Naive thymus-derived CD8-positive, alpha-beta T cell (primary cell): Measurements from ENCODE around the gene CHST8. TPM values are rescaled to one million over a fixed set of nuclear protein-coding genes. Genes with fewer than 3 reads are reported as not detected.
A peak's percentile ranks its signal among the peaks of the same experiment; 100 is the strongest.

Experiments
- ATAC-seq, 2 donors: fragments of 150-1000 bp; cut with Tn5 transposase in 1 of 2; sonication (Bioruptor Pico), chemical (Tn5 transposase) in 1 of 2; 1 replicate in 1 of 2; 2 replicates in 1 of 2; pipeline ENCODE4 v1.10.0; 2021; ENCODE audit warnings: mild to moderate bottlenecking in 2 of 2, moderate library complexity in 2 of 2
- POLR2A ChIA-PET: fragments of 350-600 bp; sonication (Branson Sonifier 250); formaldehyde crosslinking; loops from one replicate; lab custom pipeline; 2021; ENCODE audit warnings: antibody characterized with exemption; lab: Charles Lee
- DNase-seq, 10 donors: peaks; one replicate each; pipeline versions ENCODE4 v3.0.0 to v3.0.0-alpha.2; 2020 to 2022
- H3K27ac Mint-ChIP-seq, 10 donors: one replicate each; pipeline ENCODE4 v1.8.0; 2020 to 2022; ENCODE audit warnings: mild to moderate bottlenecking in 10 of 10, mixed read lengths in 10 of 10, moderate library complexity in 4 of 10, inconsistent platforms in 1 of 10
- H3K27me3 Mint-ChIP-seq, 5 donors: one replicate each; pipeline ENCODE4 v1.8.0; 2021 to 2022; ENCODE audit warnings: mixed read lengths in 5 of 5
- H3K36me3 Mint-ChIP-seq, 3 donors: one replicate each; pipeline ENCODE4 v1.8.0; 2020 to 2022; ENCODE audit warnings: mixed read lengths in 3 of 3, mild to moderate bottlenecking in 2 of 3, inconsistent platforms in 1 of 3
- H3K4me1 Mint-ChIP-seq, 4 donors: one replicate each; pipeline ENCODE4 v1.8.0; 2021 to 2022; ENCODE audit warnings: mixed read lengths in 4 of 4
- H3K4me3 Mint-ChIP-seq, 10 donors: one replicate each; pipeline ENCODE4 v1.8.0; 2020 to 2022; ENCODE audit warnings: mild to moderate bottlenecking in 10 of 10, mixed read lengths in 10 of 10, moderate library complexity in 6 of 10, inconsistent platforms in 1 of 10
- H3K9me3 Mint-ChIP-seq, 9 donors: one replicate each; pipeline ENCODE4 v1.8.0; 2020 to 2022; ENCODE audit warnings: mixed read lengths in 9 of 9, mild to moderate bottlenecking in 3 of 9, inconsistent platforms in 1 of 9, moderate library complexity in 1 of 9
- polyA plus RNA-seq, 3 donors: library from polyadenylated mRNA; unstranded; fragments of 300-500 nt; fragmentation: Illumina TruSeq; gene quantifications; one replicate each; pipeline ENCODE4 v1.2.3, GENCODE V29; 2021
- total RNA-seq, 8 experiments: library from RNA in 2 of 8; stranded (reverse) in 2 of 8; gene quantifications; one replicate each; pipeline ENCODE4 v1.2.3 and lab custom pipeline; 2021 to 2026

CHST8 gene
- total and polyA plus RNA-seq, 5 experiments from 2014 or later, result not detected

- Mint-ChIP-seq H3K4me1 (peaks cover 0 to 3% (median under 1%) of the 10 kb centered on the region in 4 donors), H3K9me3 (no peaks in the 10 kb centered on the region), H3K36me3 (no peaks in the 10 kb centered on the region), H3K4me3 (no peak overlapping the region), H3K27me3 (peaks cover 24 to 62% (median 39%) of the 10 kb centered on the region in 5 donors), H3K27ac (no peak overlapping the region)
- no peak for ATAC-seq
- DNase-seq, result no peak
- POLR2A ChIA-PET, result no interaction called here
Measured at GRCh38 chr19:33621065-33621785, 528 bp upstream of the CHST8 start.

GRCh38 chr19:33622505-33622808, 704 bp downstream of the CHST8 start:
- ATAC-seq (no peak), DNase-seq (no peak)
- H3K27ac Mint-ChIP-seq, result no peak overlapping the region
- peaks cover 0 to 3% (median under 1%) of the 10 kb centered on the region in 4 donors for H3K4me1 Mint-ChIP-seq
- POLR2A ChIA-PET, result no interaction called here
- peaks cover 24 to 58% (median 40%) of the 10 kb centered on the region in 5 donors for H3K27me3 Mint-ChIP-seq
- H3K36me3 Mint-ChIP-seq, result no peaks in the 10 kb centered on the region
- no peaks in the 10 kb centered on the region for H3K9me3 Mint-ChIP-seq
- no peak overlapping the region for H3K4me3 Mint-ChIP-seq

- POLR2A ChIA-PET, result no interaction called here
- peaks cover 26 to 62% (median 43%) of the 10 kb centered on the region in 5 donors for H3K27me3 Mint-ChIP-seq
- peaks cover 0 to 3% (median under 1%) of the 10 kb centered on the region in 4 donors for H3K4me1 Mint-ChIP-seq
- no peak for DNase-seq
- no peak for ATAC-seq
- H3K36me3 Mint-ChIP-seq, result no peaks in the 10 kb centered on the region
- H3K9me3 Mint-ChIP-seq, result no peaks in the 10 kb centered on the region
- H3K27ac Mint-ChIP-seq, result no peak overlapping the region
- H3K4me3 Mint-ChIP-seq, result no peak overlapping the region
Measured at GRCh38 chr19:33622809-33623511, 1.2 kb downstream of the CHST8 start.

GRCh38 chr19:33624586-33624985, 2.8 kb downstream of the CHST8 start:
- peaks cover 25 to 59% (median 41%) of the 10 kb centered on the region in 5 donors for H3K27me3 Mint-ChIP-seq
- H3K36me3 Mint-ChIP-seq, result no peaks in the 10 kb centered on the region
- H3K4me3 Mint-ChIP-seq, result no peak overlapping the region
- ATAC-seq (no peak), DNase-seq (no peak)
- H3K9me3 Mint-ChIP-seq, result no peaks in the 10 kb centered on the region
- H3K27ac Mint-ChIP-seq, result peak overlapping the region in 1 of 10 donors; percentile 44
- POLR2A ChIA-PET, result interaction anchor here (0.5 kb wide), 1 partner anchor 452 kb away, joined by 3 read pairs; no protein-coding TSS in a partner anchor
- peaks cover 0 to 3% (median under 1%) of the 10 kb centered on the region in 4 donors for H3K4me1 Mint-ChIP-seq

- POLR2A ChIA-PET, result no interaction called here
- Mint-ChIP-seq H3K9me3 (no peaks in the 10 kb centered on the region), H3K4me3 (no peak overlapping the region), H3K36me3 (no peaks in the 10 kb centered on the region), H3K4me1 (peaks cover 0 to 1% (median 0%) of the 10 kb centered on the region in 4 donors), H3K27me3 (peaks cover 22 to 45% (median 31%) of the 10 kb centered on the region in 5 donors), H3K27ac (no peak overlapping the region)
- ATAC-seq, result no peak
- no peak for DNase-seq
Measured at GRCh38 chr19:33627526-33627925, 5.8 kb downstream of the CHST8 start.

GRCh38 chr19:33627962-33628839, 6.4 kb downstream of the CHST8 start:
- no peak for ATAC-seq
- H3K4me1 Mint-ChIP-seq, result no peaks in the 10 kb centered on the region
- H3K9me3 Mint-ChIP-seq, result no peaks in the 10 kb centered on the region
- peaks cover 22 to 46% (median 33%) of the 10 kb centered on the region in 5 donors for H3K27me3 Mint-ChIP-seq
- no peak overlapping the region for H3K27ac Mint-ChIP-seq
- H3K4me3 Mint-ChIP-seq, result no peak overlapping the region
- no peak for DNase-seq
- no peaks in the 10 kb centered on the region for H3K36me3 Mint-ChIP-seq
- POLR2A ChIA-PET, result no interaction called here

- no peak overlapping the region for H3K27ac Mint-ChIP-seq
- peaks cover 19 to 43% (median 31%) of the 10 kb centered on the region in 5 donors for H3K27me3 Mint-ChIP-seq
- no peaks in the 10 kb centered on the region for H3K4me1 Mint-ChIP-seq
Measured at GRCh38 chr19:33628921-33629825, 7.4 kb downstream of the CHST8 start.

GRCh38 chr19:33629826-33630375, 8.1 kb downstream of the CHST8 start:
- POLR2A ChIA-PET, result no interaction called here
- peaks cover 14 to 40% (median 23%) of the 10 kb centered on the region in 5 donors for H3K27me3 Mint-ChIP-seq
- ATAC-seq (no peak), DNase-seq (no peak)
- no peaks in the 10 kb centered on the region for H3K4me1 Mint-ChIP-seq
- no peaks in the 10 kb centered on the region for H3K36me3 Mint-ChIP-seq
- H3K27ac Mint-ChIP-seq, result no peak overlapping the region
- H3K4me3 Mint-ChIP-seq, result no peak overlapping the region
- no peaks in the 10 kb centered on the region for H3K9me3 Mint-ChIP-seq

More at GRCh38 chr19:33628921-33629825, 7.4 kb downstream of the CHST8 start:
- DNase-seq, result no peak
- no peak for ATAC-seq
- H3K36me3 Mint-ChIP-seq, result no peaks in the 10 kb centered on the region
- H3K4me3 Mint-ChIP-seq, result no peak overlapping the region
- H3K9me3 Mint-ChIP-seq, result no peaks in the 10 kb centered on the region
- POLR2A ChIA-PET, result no interaction called here

- Mint-ChIP-seq H3K27ac (peak overlapping the region in 1 of 10 donors; percentile 83), H3K4me3 (no peak overlapping the region), H3K27me3 (peaks cover 11 to 38% (median 22%) of the 10 kb centered on the region in 5 donors), H3K9me3 (no peaks in the 10 kb centered on the region), H3K36me3 (no peaks in the 10 kb centered on the region), H3K4me1 (no peaks in the 10 kb centered on the region)
- POLR2A ChIA-PET, result no interaction called here
- no peak for ATAC-seq
- DNase-seq, result no peak
Measured at GRCh38 chr19:33630880-33631608, 9.3 kb downstream of the CHST8 start.

GRCh38 chr19:33631609-33631973, 9.8 kb downstream of the CHST8 start:
- no peak for DNase-seq
- POLR2A ChIA-PET, result no interaction called here
- H3K27me3 Mint-ChIP-seq, result peaks cover 8 to 41% (median 22%) of the 10 kb centered on the region in 5 donors
- H3K4me3 Mint-ChIP-seq, result no peak overlapping the region
- ATAC-seq, result no peak
- no peaks in the 10 kb centered on the region for H3K4me1 Mint-ChIP-seq
- H3K9me3 Mint-ChIP-seq, result no peaks in the 10 kb centered on the region
- no peaks in the 10 kb centered on the region for H3K36me3 Mint-ChIP-seq
- H3K27ac Mint-ChIP-seq, result peak overlapping the region in 1 of 10 donors; percentile 83

GRCh38 chr19:33634361-33635091, 12.8 kb downstream of the CHST8 start:
- DNase-seq, result no peak
- H3K4me1 Mint-ChIP-seq, result peaks cover 0 to 2% (median 0%) of the 10 kb centered on the region in 4 donors
- POLR2A ChIA-PET, result no interaction called here
- no peak overlapping the region for H3K27ac Mint-ChIP-seq
- H3K36me3 Mint-ChIP-seq, result peaks cover 0 to 2% (median 0%) of the 10 kb centered on the region in 3 donors
- H3K4me3 Mint-ChIP-seq, result no peak overlapping the region
- H3K27me3 Mint-ChIP-seq, result peaks cover 6 to 36% (median 24%) of the 10 kb centered on the region in 5 donors
- H3K9me3 Mint-ChIP-seq, result peaks cover 0 to 3% (median 0%) of the 10 kb centered on the region in 9 donors
- ATAC-seq, result no peak
